ENCODE data around the gene FAAP20. TPM values are rescaled to one million over a fixed set of nuclear protein-coding genes. Genes with fewer than 3 reads are reported as not detected.

Gene FAAP20
- total and polyA plus RNA-seq, 10 of the 15 experiments (the other 5 are each of a cell fraction or from before 2014, with no cell fraction given), result 0.79 to 91.8 (median 20.9) TPM

DNA sequence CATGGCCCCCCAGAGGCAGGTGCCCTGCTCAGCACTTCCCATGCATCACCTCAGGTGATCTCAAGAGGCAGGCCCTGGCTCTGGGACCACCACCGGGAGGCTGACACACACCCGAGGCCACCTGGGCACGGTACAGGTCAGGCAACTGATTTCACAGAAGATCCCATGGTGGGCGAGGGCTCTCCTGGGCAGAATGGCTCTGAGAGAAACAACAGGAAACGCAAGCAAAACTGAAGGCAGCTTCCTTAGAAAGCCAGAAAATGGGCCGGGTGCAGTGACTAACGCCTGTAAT, 22.1 kb upstream of the FAAP20 start:
- ChIA-PET SMC1A (ENCODE audit: uncharacterized antibody, unreplicated experiment) (interaction anchor here (0.6 kb wide), 1 partner anchor 13 kb away, joined by 3 read pairs; no protein-coding TSS in a partner anchor), CTCF (interaction anchor here (0.6 kb wide), 1 partner anchor 12 kb away, joined by 3 read pairs; no protein-coding TSS in a partner anchor), POLR2A (no interaction called here), RAD21 (ENCODE audit: unreplicated experiment) (no interaction called here)
- intact Hi-C loops (cut with micrococcal nuclease; ENCODE audit: unreplicated experiment) (no loop called here), in situ Hi-C loops (cut with MboI) (no loop called here)
- no peak overlapping the region for H3K27ac ChIP-seq (ENCODE audit: control insufficient read depth, insufficient read depth)
- no peak overlapping the region for H2AFZ ChIP-seq (ENCODE audit: control insufficient read depth, low read depth, low read length)
- WGBS (ENCODE audit: insufficient coverage, insufficient replicate concordance, low lambda C conversion rate, missing lambda C conversion rate), result 84% methylated on average over 7 of the region's 7 CpGs
- DNase-seq (ENCODE audit: low read depth, low spot score) (no peak), FAIRE-seq (no peak), ATAC-seq (no peak)
- H3K9ac ChIP-seq (ENCODE audit: control insufficient read depth, insufficient read depth, low read length), result no peak overlapping the region
- H3K4me3 ChIP-seq, result no peak overlapping the region
- no peaks in the 10 kb centered on the region for H3K27me3 ChIP-seq (replicated peaks in 1 of 2; ENCODE audit: control insufficient read depth in 2 of 2, insufficient read depth in 2 of 2, low read length in 1 of 2)
- TF ChIP-seq, protein P1, sequence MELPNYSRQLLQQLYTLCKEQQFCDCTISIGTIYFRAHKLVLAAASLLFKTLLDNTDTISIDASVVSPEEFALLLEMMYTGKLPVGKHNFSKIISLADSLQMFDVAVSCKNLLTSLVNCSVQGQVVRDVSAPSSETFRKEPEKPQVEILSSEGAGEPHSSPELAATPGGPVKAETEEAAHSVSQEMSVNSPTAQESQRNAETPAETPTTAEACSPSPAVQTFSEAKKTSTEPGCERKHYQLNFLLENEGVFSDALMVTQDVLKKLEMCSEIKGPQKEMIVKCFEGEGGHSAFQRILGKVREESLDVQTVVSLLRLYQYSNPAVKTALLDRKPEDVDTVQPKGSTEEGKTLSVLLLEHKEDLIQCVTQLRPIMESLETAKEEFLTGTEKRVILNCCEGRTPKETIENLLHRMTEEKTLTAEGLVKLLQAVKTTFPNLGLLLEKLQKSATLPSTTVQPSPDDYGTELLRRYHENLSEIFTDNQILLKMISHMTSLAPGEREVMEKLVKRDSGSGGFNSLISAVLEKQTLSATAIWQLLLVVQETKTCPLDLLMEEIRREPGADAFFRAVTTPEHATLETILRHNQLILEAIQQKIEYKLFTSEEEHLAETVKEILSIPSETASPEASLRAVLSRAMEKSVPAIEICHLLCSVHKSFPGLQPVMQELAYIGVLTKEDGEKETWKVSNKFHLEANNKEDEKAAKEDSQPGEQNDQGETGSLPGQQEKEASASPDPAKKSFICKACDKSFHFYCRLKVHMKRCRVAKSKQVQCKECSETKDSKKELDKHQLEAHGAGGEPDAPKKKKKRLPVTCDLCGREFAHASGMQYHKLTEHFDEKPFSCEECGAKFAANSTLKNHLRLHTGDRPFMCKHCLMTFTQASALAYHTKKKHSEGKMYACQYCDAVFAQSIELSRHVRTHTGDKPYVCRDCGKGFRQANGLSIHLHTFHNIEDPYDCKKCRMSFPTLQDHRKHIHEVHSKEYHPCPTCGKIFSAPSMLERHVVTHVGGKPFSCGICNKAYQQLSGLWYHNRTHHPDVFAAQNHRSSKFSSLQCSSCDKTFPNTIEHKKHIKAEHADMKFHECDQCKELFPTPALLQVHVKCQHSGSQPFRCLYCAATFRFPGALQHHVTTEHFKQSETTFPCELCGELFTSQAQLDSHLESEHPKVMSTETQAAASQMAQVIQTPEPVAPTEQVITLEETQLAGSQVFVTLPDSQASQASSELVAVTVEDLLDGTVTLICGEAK (IDR thresholded peaks at IDR 0.05; ENCODE audit: borderline replicate concordance), result no peak
- no peak for TF ChIP-seq CHD1 (IDR thresholded peaks at IDR 0.05; ENCODE audit: low read depth, low read length)
- TF ChIP-seq KDM1A (IDR thresholded peaks at IDR 0.05; ENCODE audit: borderline replicate concordance), result no peak
- TF ChIP-seq, protein P2, sequence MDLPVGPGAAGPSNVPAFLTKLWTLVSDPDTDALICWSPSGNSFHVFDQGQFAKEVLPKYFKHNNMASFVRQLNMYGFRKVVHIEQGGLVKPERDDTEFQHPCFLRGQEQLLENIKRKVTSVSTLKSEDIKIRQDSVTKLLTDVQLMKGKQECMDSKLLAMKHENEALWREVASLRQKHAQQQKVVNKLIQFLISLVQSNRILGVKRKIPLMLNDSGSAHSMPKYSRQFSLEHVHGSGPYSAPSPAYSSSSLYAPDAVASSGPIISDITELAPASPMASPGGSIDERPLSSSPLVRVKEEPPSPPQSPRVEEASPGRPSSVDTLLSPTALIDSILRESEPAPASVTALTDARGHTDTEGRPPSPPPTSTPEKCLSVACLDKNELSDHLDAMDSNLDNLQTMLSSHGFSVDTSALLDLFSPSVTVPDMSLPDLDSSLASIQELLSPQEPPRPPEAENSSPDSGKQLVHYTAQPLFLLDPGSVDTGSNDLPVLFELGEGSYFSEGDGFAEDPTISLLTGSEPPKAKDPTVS (IDR thresholded peaks at IDR 0.05; ENCODE audit: low read depth, low read length), result no peak
- TF ChIP-seq LARP7 (IDR thresholded peaks at IDR 0.05), result no peak
- no peak for TF ChIP-seq MEF2B (IDR thresholded peaks at IDR 0.05; ENCODE audit: partially characterized antibody, poor library complexity, severe bottlenecking)
- no peak for TF ChIP-seq GABPA (IDR thresholded peaks at IDR 0.05; ENCODE audit: low read depth)
- TF ChIP-seq NFYB (IDR thresholded peaks at IDR 0.05; ENCODE audit: insufficient read depth, low read depth, low read length), result no peak
- no peak for TF ChIP-seq RBBP5 (conservative IDR thresholded peaks at IDR 0.05)
- TF ChIP-seq JUNB (IDR thresholded peaks at IDR 0.05), result no peak
- TF ChIP-seq POLR2A (IDR thresholded peaks at IDR 0.05; ENCODE audit: low read depth, low read length), result no peak
- no peaks in the 10 kb centered on the region for H3K9me3 ChIP-seq (replicated peaks; ENCODE audit: control insufficient read depth, insufficient read depth, low read length)
- no peaks in the 10 kb centered on the region for H4K20me1 ChIP-seq (ENCODE audit: control insufficient read depth, insufficient read depth)
- H3K36me3 ChIP-seq (ENCODE audit: control insufficient read depth in 2 of 2, insufficient read depth in 2 of 2, low read length in 1 of 2), result no peaks in the 10 kb centered on the region
- H3K4me1 ChIP-seq (ENCODE audit: control insufficient read depth, insufficient read depth, low read length), result no peaks in the 10 kb centered on the region
- H3K79me2 ChIP-seq (ENCODE audit: control insufficient read depth, insufficient read depth, low read length), result no peaks in the 10 kb centered on the region
- no peak overlapping the region for H3K4me2 ChIP-seq (ENCODE audit: control insufficient read depth, insufficient read depth)
- BruUV-seq (replicated peaks), result no TSS peak

Data from GM12878 (cell line).